Type B pancreatic cell (in vitro differentiated cells): ENCODE measurements around the gene ULK1. TPM values are rescaled to one million over a fixed set of nuclear protein-coding genes. Genes with fewer than 3 reads are reported as not detected.
A peak's percentile ranks its signal among the peaks of the same experiment; 100 is the strongest.

Experiments used
- DNase-seq: peaks from one replicate; pipeline ENCODE4 v3.0.0; 2021; ENCODE audit warnings: mixed read lengths; ENCODE audit not compliant: unreplicated experiment; ENCODE audit errors: extremely low spot score
- H3K27ac Mint-ChIP-seq: 2 replicates; pipeline ENCODE4 v1.8.0; 2021; ENCODE audit warnings: mild to moderate bottlenecking, mixed read lengths
- H3K27me3 Mint-ChIP-seq: 2 replicates; pipeline ENCODE4 v1.8.0; 2021; ENCODE audit warnings: mixed read lengths
- H3K36me3 Mint-ChIP-seq: 2 replicates; pipeline ENCODE4 v1.8.0; 2021; ENCODE audit warnings: mixed read lengths
- H3K4me1 Mint-ChIP-seq: one replicate; pipeline ENCODE4 v1.8.0; 2021; ENCODE audit warnings: mixed read lengths; ENCODE audit not compliant: unreplicated experiment
- H3K4me3 Mint-ChIP-seq: 2 replicates; pipeline ENCODE4 v1.8.0; 2021; ENCODE audit warnings: mild to moderate bottlenecking, mixed read lengths
- H3K9me3 Mint-ChIP-seq: 2 replicates; pipeline ENCODE4 v1.8.0; 2021; ENCODE audit warnings: mixed read lengths
- CTCF ChIP-seq: fragments of 200-600 bp; sonication (generic); conservative IDR thresholded peaks from 2 replicates; pipeline ENCODE4 v1.5.0; 2021; ENCODE audit warnings: antibody characterized with exemption, mild to moderate bottlenecking
- total RNA-seq: library from RNA; stranded (reverse); gene quantifications from 2 replicates; pipeline ENCODE4 v1.2.1, GENCODE V29; 2021; ENCODE audit warnings: low replicate concordance

The ULK1 gene
- total RNA-seq, 1 donor from 2014 or later, result 80.0 TPM

DNA sequence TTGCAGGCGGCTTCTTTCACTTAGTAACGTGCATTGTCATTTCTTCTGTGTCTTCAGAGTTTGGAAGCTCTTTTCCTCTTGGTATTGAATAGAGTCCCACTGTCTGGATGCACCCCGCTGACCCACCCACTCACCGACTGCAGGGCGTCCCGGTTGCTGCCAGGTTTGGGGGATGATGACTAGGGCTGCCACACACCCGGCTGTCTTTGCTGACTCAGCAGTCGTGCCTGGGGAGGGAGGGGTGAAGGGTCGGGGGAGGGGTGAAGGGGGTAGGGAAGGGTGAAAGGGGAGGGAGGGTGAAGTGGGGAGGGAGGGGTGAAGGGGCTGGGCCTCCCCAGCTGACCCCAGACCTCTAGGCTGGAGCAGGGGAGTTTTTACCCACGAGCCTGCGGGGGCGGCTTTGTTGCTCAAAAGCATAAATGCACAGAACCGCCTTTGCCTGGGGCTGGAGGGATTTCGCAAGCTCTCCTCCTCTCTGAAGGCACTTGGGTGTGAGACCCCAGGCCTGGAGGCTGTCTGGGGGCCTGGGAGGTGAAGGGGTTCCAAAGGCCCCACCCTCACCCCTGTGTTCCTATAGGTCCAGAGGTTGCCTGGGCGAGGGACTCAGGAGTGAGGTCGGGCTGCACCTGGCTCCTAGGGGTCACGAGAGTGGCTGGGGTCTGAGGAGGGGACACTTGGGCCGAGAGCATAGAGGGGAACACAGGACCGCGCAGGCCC is 31.3 kb upstream of the ULK1 start:
- no peaks in the 10 kb centered on the region for H3K9me3 Mint-ChIP-seq
- peak overlapping the region; percentile 40 for H3K4me3 Mint-ChIP-seq
- H3K27me3 Mint-ChIP-seq, result no peaks in the 10 kb centered on the region
- DNase-seq, result no peak
- no peak for TF ChIP-seq CTCF
- H3K27ac Mint-ChIP-seq, result peak overlapping the region; percentile 75
- peaks cover 27% of the 10 kb centered on the region for H3K4me1 Mint-ChIP-seq
- H3K36me3 Mint-ChIP-seq, result no peaks in the 10 kb centered on the region

GRCh38 chr12:131863711-131864396 is 30.6 kb upstream of the ULK1 start:
- Mint-ChIP-seq H3K27ac (peak overlapping the region; percentile 55), H3K4me3 (no peak overlapping the region), H3K4me1 (peaks cover 22% of the 10 kb centered on the region), H3K27me3 (no peaks in the 10 kb centered on the region), H3K36me3 (no peaks in the 10 kb centered on the region), H3K9me3 (no peaks in the 10 kb centered on the region)
- TF ChIP-seq CTCF, result no peak
- DNase-seq, result no peak

- Mint-ChIP-seq H3K4me1 (peaks cover 22% of the 10 kb centered on the region), H3K4me3 (no peak overlapping the region), H3K27ac (peak overlapping the region; percentile 90), H3K27me3 (no peaks in the 10 kb centered on the region), H3K9me3 (no peaks in the 10 kb centered on the region), H3K36me3 (no peaks in the 10 kb centered on the region)
- DNase-seq, result no peak
- TF ChIP-seq CTCF, result no peak
Measured at GRCh38 chr12:131864469-131864868, 30.0 kb upstream of the ULK1 start.

DNA sequence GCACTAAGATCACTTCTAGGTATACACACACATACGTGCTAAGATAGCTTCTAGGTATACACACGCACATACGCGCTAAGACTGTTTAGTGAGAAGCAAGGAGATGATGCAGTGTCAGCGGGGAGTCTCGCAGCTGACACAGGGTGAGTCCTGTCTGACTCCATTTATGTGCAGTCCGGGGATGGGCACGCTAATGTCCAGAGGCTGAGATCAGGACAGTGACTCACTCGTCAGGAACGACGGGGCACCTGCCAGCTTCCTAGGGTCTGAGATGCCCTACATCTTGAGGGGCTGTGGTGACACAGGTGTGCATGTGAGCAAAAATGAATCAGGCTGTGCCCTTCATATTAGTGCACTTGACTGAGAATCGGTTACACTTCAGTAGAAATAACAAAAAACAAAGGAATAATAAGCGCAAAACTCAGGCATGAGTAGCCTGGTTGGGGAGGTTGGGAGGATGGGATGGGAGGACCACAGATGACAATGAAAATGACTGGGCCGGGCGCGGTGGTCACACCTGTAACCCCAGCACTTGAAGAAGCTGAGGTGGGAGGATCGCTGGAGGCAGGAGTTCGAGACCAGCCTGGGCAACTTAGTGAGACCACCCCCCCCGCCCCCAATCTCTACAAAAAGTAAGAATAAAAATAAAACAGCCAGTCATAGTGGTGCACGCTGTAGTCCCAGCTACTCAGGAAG is 29.1 kb upstream of the ULK1 start:
- H3K9me3 Mint-ChIP-seq, result no peaks in the 10 kb centered on the region
- H3K4me1 Mint-ChIP-seq, result peaks cover 23% of the 10 kb centered on the region
- no peak for TF ChIP-seq CTCF
- DNase-seq, result no peak
- no peaks in the 10 kb centered on the region for H3K36me3 Mint-ChIP-seq
- peak overlapping the region; percentile 67 for H3K27ac Mint-ChIP-seq
- no peak overlapping the region for H3K4me3 Mint-ChIP-seq
- no peaks in the 10 kb centered on the region for H3K27me3 Mint-ChIP-seq

DNA sequence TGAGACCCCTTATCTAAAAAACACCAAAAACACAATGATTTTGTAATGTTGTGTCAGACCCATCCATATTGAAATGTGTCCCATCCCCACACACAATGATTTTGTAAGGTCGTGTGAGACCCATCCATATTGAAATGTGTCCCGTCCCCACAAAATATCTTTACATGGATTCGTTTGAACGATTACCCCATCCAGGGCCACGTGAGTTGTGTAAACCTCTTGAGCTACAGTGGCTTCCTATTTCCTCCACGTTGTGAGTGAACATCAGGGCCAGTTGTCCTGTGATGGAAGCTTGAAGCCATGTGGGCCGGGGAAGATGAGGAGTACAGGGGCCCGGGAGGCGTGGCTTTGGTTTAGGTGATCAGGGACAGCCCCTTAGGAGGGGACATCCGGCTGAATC is 27.0 kb upstream of the ULK1 start:
- no peaks in the 10 kb centered on the region for H3K9me3 Mint-ChIP-seq
- H3K27ac Mint-ChIP-seq, result no peak overlapping the region

More for the DNA sequence above, 27.0 kb upstream of the ULK1 start:
- no peaks in the 10 kb centered on the region for H3K36me3 Mint-ChIP-seq
- H3K27me3 Mint-ChIP-seq, result no peaks in the 10 kb centered on the region
- TF ChIP-seq CTCF, result no peak
- no peak for DNase-seq
- peaks cover 16% of the 10 kb centered on the region for H3K4me1 Mint-ChIP-seq
- no peak overlapping the region for H3K4me3 Mint-ChIP-seq
